K562 (cell line): Measurements from ENCODE around the gene GPX1. TPM values are rescaled to one million over a fixed set of nuclear protein-coding genes. Genes with fewer than 3 reads are reported as not detected.

Experiments used
- BMI1 ChIP-seq: fragments of 150-350 bp; IDR thresholded peaks from 2 replicates; pipeline ENCODE4 v1.6.1; 2014; ENCODE audit warnings: low read length
- CREM ChIP-seq: IDR thresholded peaks from 2 replicates; pipeline ENCODE4 v1.6.1; 2014; ENCODE audit warnings: antibody characterized with exemption, low read depth
- FOSL1 ChIP-seq: fragments of 200-800 bp; sonication (Bioruptor generic); conservative IDR thresholded peaks from 2 replicates; pipeline ENCODE4 v1.6.1; 2016; ENCODE audit warnings: missing genetic modification characterization, missing compliant biosample characterization
- MECOM ChIP-seq: fragments of 250-450 bp; sonication (Bioruptor Pico); IDR thresholded peaks from 2 replicates; pipeline ENCODE4 v1.8.0; 2022; ENCODE audit warnings: inconsistent platforms
- MEIS2 ChIP-seq: fragments of 450-650 bp; IDR thresholded peaks from 2 replicates; pipeline ENCODE4 v1.6.1; 2014; ENCODE audit warnings: mild to moderate bottlenecking; ENCODE audit not compliant: partially characterized antibody
- SIN3B ChIP-seq: fragments of 450-650 bp; IDR thresholded peaks from 2 replicates; pipeline ENCODE4 v1.6.1; 2017; ENCODE audit warnings: low read depth, mild to moderate bottlenecking, moderate library complexity
- SMAD2 ChIP-seq: fragments of 150-350 bp; IDR thresholded peaks from 2 replicates; pipeline ENCODE4 v1.6.1; 2014; ENCODE audit warnings: low read depth, mild to moderate bottlenecking, low read length
- SMARCB1 ChIP-seq: IDR thresholded peaks from 2 replicates; pipeline ENCODE4 v1.6.1; 2011; ENCODE audit warnings: improper control_type of control experiment, low read depth; ENCODE audit not compliant: insufficient read length
- TCF7L2 ChIP-seq: fragments of 150-350 bp; IDR thresholded peaks from 2 replicates; pipeline ENCODE4 v1.6.1; 2016; ENCODE audit warnings: low read depth, mild to moderate bottlenecking, low read length, moderate library complexity
- ZNF280B ChIP-seq: fragments of 250-450 bp; sonication (Bioruptor Pico); IDR thresholded peaks from 2 replicates; pipeline ENCODE4 v1.5.1; 2021; ENCODE audit warnings: mild to moderate bottlenecking
- ZNF384 ChIP-seq: IDR thresholded peaks from 2 replicates; pipeline ENCODE4 v1.6.1; 2012; ENCODE audit warnings: low read depth, low read length, improper control_type of control experiment
- ZNF766 ChIP-seq: fragments of 200-800 bp; sonication (Bioruptor generic); conservative IDR thresholded peaks from 2 replicates; pipeline ENCODE4 v1.6.1; 2016; ENCODE audit warnings: missing genetic modification characterization, missing compliant biosample characterization
- polyA plus RNA-seq, 8 experiments: library from polyadenylated mRNA; depleted of rRNA in 4 of 8; stranded (reverse) in 5 of 8; unstranded in 3 of 8; fragments of >200 nt; fragmentation: Nextera tagmentation in 2 of 8; fragmentation: Illumina TruSeq in 1 of 8; extraction: Ambion mirVana in 2 of 8; extraction: Trizol in 1 of 8; gene quantifications; 2 replicates each; pipeline versions ENCODE4 v1.2.1 to v1.2.3, GENCODE V29; 2011 to 2014; ENCODE audit warnings: inconsistent platforms in 1 of 8, missing spikeins in 1 of 8
- total RNA-seq, 7 experiments: library from RNA; depleted of rRNA in 6 of 7; stranded (reverse); fragments of >200 nt in 6 of 7; fragmentation: Illumina TruSeq in 2 of 7; extraction: Trizol in 2 of 7; gene quantifications; 2 replicates each; pipeline versions ENCODE4 v1.2.1 to v1.2.3, GENCODE V29; 2011 to 2021; ENCODE audit warnings: low replicate concordance in 1 of 7
- TF ChIP-seq, protein P1 (sequence below): fragments of 450-650 bp; IDR thresholded peaks from 2 replicates; pipeline ENCODE4 v1.7.1; 2018; ENCODE audit warnings: mild to moderate bottlenecking, low read depth; ENCODE audit not compliant: partially characterized antibody
- TF ChIP-seq, protein P2 (sequence below), 2 experiments: fragments of 150-350 bp in 1 of 2; IDR thresholded peaks; 2 replicates each; pipeline ENCODE4 v1.6.1; 2012 to 2016; ENCODE audit warnings: low read depth in 2 of 2, low read length in 2 of 2, mild to moderate bottlenecking in 1 of 2, moderate library complexity in 1 of 2
- TF ChIP-seq, protein P3 (sequence below): fragments of 450-650 bp; conservative IDR thresholded peaks from 2 replicates; pipeline ENCODE4 v1.6.1; 2016; ENCODE audit warnings: missing genetic modification characterization, low read depth, mild to moderate bottlenecking, missing compliant biosample characterization, moderate library complexity

Gene GPX1
- total and polyA plus RNA-seq, 9 of the 15 experiments (the other 6 are each of a cell fraction or from before 2014, with no cell fraction given): 0.08 to 1.3 (median 0.21) TPM; not detected in 5

- TF ChIP-seq, protein P1, sequence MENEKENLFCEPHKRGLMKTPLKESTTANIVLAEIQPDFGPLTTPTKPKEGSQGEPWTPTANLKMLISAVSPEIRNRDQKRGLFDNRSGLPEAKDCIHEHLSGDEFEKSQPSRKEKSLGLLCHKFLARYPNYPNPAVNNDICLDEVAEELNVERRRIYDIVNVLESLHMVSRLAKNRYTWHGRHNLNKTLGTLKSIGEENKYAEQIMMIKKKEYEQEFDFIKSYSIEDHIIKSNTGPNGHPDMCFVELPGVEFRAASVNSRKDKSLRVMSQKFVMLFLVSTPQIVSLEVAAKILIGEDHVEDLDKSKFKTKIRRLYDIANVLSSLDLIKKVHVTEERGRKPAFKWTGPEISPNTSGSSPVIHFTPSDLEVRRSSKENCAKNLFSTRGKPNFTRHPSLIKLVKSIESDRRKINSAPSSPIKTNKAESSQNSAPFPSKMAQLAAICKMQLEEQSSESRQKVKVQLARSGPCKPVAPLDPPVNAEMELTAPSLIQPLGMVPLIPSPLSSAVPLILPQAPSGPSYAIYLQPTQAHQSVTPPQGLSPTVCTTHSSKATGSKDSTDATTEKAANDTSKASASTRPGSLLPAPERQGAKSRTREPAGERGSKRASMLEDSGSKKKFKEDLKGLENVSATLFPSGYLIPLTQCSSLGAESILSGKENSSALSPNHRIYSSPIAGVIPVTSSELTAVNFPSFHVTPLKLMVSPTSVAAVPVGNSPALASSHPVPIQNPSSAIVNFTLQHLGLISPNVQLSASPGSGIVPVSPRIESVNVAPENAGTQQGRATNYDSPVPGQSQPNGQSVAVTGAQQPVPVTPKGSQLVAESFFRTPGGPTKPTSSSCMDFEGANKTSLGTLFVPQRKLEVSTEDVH: peak; percentile 23
- peak; percentile 7 for TF ChIP-seq MEIS2
- no peak for TF ChIP-seq ZNF384
- TF ChIP-seq, protein P2, sequence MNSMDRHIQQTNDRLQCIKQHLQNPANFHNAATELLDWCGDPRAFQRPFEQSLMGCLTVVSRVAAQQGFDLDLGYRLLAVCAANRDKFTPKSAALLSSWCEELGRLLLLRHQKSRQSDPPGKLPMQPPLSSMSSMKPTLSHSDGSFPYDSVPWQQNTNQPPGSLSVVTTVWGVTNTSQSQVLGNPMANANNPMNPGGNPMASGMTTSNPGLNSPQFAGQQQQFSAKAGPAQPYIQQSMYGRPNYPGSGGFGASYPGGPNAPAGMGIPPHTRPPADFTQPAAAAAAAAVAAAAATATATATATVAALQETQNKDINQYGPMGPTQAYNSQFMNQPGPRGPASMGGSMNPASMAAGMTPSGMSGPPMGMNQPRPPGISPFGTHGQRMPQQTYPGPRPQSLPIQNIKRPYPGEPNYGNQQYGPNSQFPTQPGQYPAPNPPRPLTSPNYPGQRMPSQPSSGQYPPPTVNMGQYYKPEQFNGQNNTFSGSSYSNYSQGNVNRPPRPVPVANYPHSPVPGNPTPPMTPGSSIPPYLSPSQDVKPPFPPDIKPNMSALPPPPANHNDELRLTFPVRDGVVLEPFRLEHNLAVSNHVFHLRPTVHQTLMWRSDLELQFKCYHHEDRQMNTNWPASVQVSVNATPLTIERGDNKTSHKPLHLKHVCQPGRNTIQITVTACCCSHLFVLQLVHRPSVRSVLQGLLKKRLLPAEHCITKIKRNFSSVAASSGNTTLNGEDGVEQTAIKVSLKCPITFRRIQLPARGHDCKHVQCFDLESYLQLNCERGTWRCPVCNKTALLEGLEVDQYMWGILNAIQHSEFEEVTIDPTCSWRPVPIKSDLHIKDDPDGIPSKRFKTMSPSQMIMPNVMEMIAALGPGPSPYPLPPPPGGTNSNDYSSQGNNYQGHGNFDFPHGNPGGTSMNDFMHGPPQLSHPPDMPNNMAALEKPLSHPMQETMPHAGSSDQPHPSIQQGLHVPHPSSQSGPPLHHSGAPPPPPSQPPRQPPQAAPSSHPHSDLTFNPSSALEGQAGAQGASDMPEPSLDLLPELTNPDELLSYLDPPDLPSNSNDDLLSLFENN (IDR thresholded peaks at IDR 0.05; ENCODE audit: low read depth in 2 of 2, low read length in 2 of 2): no peak
- TF ChIP-seq, protein P3, sequence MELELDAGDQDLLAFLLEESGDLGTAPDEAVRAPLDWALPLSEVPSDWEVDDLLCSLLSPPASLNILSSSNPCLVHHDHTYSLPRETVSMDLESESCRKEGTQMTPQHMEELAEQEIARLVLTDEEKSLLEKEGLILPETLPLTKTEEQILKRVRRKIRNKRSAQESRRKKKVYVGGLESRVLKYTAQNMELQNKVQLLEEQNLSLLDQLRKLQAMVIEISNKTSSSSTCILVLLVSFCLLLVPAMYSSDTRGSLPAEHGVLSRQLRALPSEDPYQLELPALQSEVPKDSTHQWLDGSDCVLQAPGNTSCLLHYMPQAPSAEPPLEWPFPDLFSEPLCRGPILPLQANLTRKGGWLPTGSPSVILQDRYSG (tag): peak; percentile 55; the same call in 1 of the 2 replicates
- no peak for TF ChIP-seq SMARCB1
- TF ChIP-seq SIN3B: peak; percentile 22; the same call in 1 of the 2 replicates
- TF ChIP-seq TCF7L2: no peak
- 0 out of 2 replicates have a peak, but pooled peaks have one; percentile 29 for TF ChIP-seq MECOM (CRISPR knock-in tag)
- peak; percentile 74 for TF ChIP-seq CREM
- no peak for TF ChIP-seq SMAD2
- TF ChIP-seq FOSL1: no peak; the same call in 1 of the 2 replicates
- TF ChIP-seq BMI1: no peak
- no peak for TF ChIP-seq ZNF280B (CRISPR knock-in tag)
- peak; percentile 63 for TF ChIP-seq ZNF766 (CRISPR knock-in tag)
Measured at GRCh38 chr3:49339941-49340800, 18.0 kb downstream of the GPX1 start, which contains the start of gene USP4 (continued).
